Measurements from ENCODE around the gene BIRC6.

The BIRC6 gene

GRCh38 chr2:32424739-32425138, 67.9 kb downstream of the BIRC6 start:
- H3K9ac ChIP-seq (ENCODE audit: low read length) = no peak overlapping the region
- H3K4me1 ChIP-seq (ENCODE audit: control insufficient read depth, insufficient read depth, low read length) = peaks cover 8% of the 10 kb centered on the region
- no peak overlapping the region for H3K4me3 ChIP-seq (ENCODE audit: low read length)
- no peaks in the 10 kb centered on the region for H3K36me3 ChIP-seq (ENCODE audit: control insufficient read depth, insufficient read depth, low read length)
- no peaks in the 10 kb centered on the region for H3K27me3 ChIP-seq (ENCODE audit: control insufficient read depth, insufficient read depth, low read length)
- no peaks in the 10 kb centered on the region for H3K9me3 ChIP-seq (ENCODE audit: control insufficient read depth, low read length)

DNA sequence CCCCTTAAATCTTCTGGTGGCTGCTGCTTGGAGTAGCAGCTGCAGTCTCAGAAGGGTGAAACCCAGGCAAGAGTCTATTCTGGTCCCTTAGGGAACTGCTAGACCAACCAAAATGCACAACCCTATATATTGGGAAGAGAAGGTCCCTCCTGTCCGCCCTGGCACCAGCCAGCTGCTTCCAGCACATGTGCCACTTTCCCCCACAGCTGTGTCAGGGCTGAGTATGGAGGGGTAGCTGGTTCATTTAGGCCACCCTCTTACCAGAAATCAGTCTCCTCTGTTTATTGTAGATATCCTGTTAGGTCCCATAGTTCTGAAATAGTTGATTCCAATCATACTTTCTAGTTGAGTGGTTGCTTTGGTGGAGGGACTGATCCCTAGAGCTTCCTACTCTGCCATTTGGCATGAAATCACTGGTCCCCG, 68.9 kb downstream of the BIRC6 start:
- Histone ChIP-seq H3K4me3 (ENCODE audit: low read length) (no peak overlapping the region), H3K9ac (ENCODE audit: low read length) (no peak overlapping the region), H3K27me3 (ENCODE audit: control insufficient read depth, insufficient read depth, low read length) (no peaks in the 10 kb centered on the region), H3K9me3 (ENCODE audit: control insufficient read depth, low read length) (no peaks in the 10 kb centered on the region), H3K4me1 (ENCODE audit: control insufficient read depth, insufficient read depth, low read length) (peaks cover 8% of the 10 kb centered on the region), H3K36me3 (ENCODE audit: control insufficient read depth, insufficient read depth, low read length) (no peaks in the 10 kb centered on the region)

DNA sequence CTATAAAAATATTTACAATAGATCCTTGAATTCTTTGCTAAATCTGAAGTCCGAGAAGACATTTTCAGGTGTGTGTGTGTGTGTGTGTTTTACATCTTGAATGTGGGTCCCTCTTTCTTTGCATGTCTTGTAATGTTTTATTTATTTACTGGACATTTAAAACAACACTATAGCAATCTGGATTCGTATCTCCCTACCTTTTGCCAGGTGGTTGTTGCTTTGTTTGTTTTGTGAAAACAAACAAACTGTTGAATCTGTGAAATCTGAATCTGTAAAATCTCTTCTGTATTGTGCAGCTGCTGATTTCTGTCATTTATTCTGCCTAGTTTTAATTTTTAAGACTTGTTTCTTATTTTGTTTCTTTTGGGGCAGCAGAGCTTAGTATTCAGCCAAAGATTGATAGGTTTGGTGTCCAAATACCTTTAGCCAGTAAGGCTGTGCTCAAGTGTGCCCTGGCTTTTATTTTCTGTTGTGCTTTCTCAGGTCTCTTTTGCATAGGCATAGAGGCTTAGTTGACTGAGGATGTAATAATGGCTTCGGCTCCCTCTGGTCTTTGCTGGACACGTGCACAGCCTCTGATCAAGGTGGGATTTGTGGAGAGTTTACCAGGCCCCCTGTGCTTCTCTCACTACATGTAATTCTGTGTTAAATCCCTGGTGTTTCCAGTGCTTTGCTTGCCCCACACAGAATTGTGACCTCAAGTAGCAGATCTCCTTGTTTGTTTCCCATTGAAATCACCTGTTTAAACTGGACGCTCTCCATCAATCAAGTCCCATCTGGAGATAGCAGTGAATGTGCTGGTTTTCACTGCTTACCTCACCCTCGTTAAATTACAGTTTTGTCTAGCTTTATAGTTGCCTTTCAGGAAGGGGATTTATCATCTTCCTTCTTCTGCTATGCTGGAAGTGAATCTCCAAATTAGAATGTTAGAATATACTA, 71.1 kb downstream of the BIRC6 start:
- H3K27me3 ChIP-seq (ENCODE audit: control insufficient read depth, insufficient read depth, low read length) = no peaks in the 10 kb centered on the region
- no peak overlapping the region for H3K4me3 ChIP-seq (ENCODE audit: low read length)
- no peaks in the 10 kb centered on the region for H3K36me3 ChIP-seq (ENCODE audit: control insufficient read depth, insufficient read depth, low read length)
- H3K9me3 ChIP-seq (ENCODE audit: control insufficient read depth, low read length) = no peaks in the 10 kb centered on the region
- peaks cover 8% of the 10 kb centered on the region for H3K4me1 ChIP-seq (ENCODE audit: control insufficient read depth, insufficient read depth, low read length)
- no peak overlapping the region for H3K9ac ChIP-seq (ENCODE audit: low read length)

GRCh38 chr2:32430804-32431203, 74.0 kb downstream of the BIRC6 start:
- H3K9me3 ChIP-seq (ENCODE audit: control insufficient read depth, low read length) = no peaks in the 10 kb centered on the region

GRCh38 chr2:32436150-32436549, 79.3 kb downstream of the BIRC6 start:
- H3K36me3 ChIP-seq (ENCODE audit: control insufficient read depth, insufficient read depth, low read length) = no peaks in the 10 kb centered on the region
- H3K4me3 ChIP-seq (ENCODE audit: low read length) = no peak overlapping the region
- no peaks in the 10 kb centered on the region for H3K27me3 ChIP-seq (ENCODE audit: control insufficient read depth, insufficient read depth, low read length)
- no peak overlapping the region for H3K9ac ChIP-seq (ENCODE audit: low read length)
- H3K9me3 ChIP-seq (ENCODE audit: control insufficient read depth, low read length) = no peaks in the 10 kb centered on the region
- H3K4me1 ChIP-seq (ENCODE audit: control insufficient read depth, insufficient read depth, low read length) = no peaks in the 10 kb centered on the region

More at GRCh38 chr2:32430804-32431203, 74.0 kb downstream of the BIRC6 start:
- H3K4me3 ChIP-seq (ENCODE audit: low read length) = no peak overlapping the region
- H3K9ac ChIP-seq (ENCODE audit: low read length) = no peak overlapping the region
- H3K36me3 ChIP-seq (ENCODE audit: control insufficient read depth, insufficient read depth, low read length) = no peaks in the 10 kb centered on the region
- peaks cover 8% of the 10 kb centered on the region for H3K4me1 ChIP-seq (ENCODE audit: control insufficient read depth, insufficient read depth, low read length)
- no peaks in the 10 kb centered on the region for H3K27me3 ChIP-seq (ENCODE audit: control insufficient read depth, insufficient read depth, low read length)

GRCh38 chr2:32442020-32442467, 85.2 kb downstream of the BIRC6 start:
- Histone ChIP-seq H3K27me3 (ENCODE audit: control insufficient read depth, insufficient read depth, low read length) (no peaks in the 10 kb centered on the region), H3K9me3 (ENCODE audit: control insufficient read depth, low read length) (no peaks in the 10 kb centered on the region), H3K36me3 (ENCODE audit: control insufficient read depth, insufficient read depth, low read length) (peaks cover 4% of the 10 kb centered on the region)

DNA sequence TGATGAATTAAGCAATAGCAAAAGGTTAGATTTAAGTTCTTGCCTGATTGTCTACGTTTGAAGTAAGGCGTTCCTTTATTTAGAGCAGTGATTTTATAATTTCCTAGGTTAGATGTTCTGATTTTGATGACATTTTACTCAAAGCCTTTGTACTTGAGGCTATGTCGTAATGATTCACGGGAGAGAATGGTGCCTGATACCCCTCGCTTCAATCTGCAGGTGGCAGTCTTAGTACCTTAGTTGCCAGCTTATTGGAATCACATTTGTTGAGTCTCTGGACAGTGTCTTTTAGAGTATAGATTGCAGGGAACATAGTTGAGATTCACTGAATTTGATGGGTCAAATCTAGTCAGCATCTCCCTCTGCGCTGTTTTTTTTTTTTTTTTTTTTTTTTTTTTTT, 89.5 kb downstream of the BIRC6 start:
- H3K27me3 ChIP-seq (ENCODE audit: control insufficient read depth, insufficient read depth, low read length) = no peaks in the 10 kb centered on the region
- no peak overlapping the region for H3K9ac ChIP-seq (ENCODE audit: low read length)
- H3K9me3 ChIP-seq (ENCODE audit: control insufficient read depth, low read length) = no peaks in the 10 kb centered on the region
- no peak overlapping the region for H3K4me3 ChIP-seq (ENCODE audit: low read length)
- H3K36me3 ChIP-seq (ENCODE audit: control insufficient read depth, insufficient read depth, low read length) = peaks cover 4% of the 10 kb centered on the region
- H3K4me1 ChIP-seq (ENCODE audit: control insufficient read depth, insufficient read depth, low read length) = no peaks in the 10 kb centered on the region

More at GRCh38 chr2:32442020-32442467, 85.2 kb downstream of the BIRC6 start:
- Histone ChIP-seq H3K4me1 (ENCODE audit: control insufficient read depth, insufficient read depth, low read length) (no peaks in the 10 kb centered on the region), H3K4me3 (ENCODE audit: low read length) (no peak overlapping the region), H3K9ac (ENCODE audit: low read length) (no peak overlapping the region)

GRCh38 chr2:32450851-32451250, 94.0 kb downstream of the BIRC6 start:
- H3K27me3 ChIP-seq (ENCODE audit: control insufficient read depth, insufficient read depth, low read length) = no peaks in the 10 kb centered on the region
- no peak overlapping the region for H3K9ac ChIP-seq (ENCODE audit: low read length)
- no peaks in the 10 kb centered on the region for H3K4me1 ChIP-seq (ENCODE audit: control insufficient read depth, insufficient read depth, low read length)
- H3K9me3 ChIP-seq (ENCODE audit: control insufficient read depth, low read length) = no peaks in the 10 kb centered on the region
- no peaks in the 10 kb centered on the region for H3K36me3 ChIP-seq (ENCODE audit: control insufficient read depth, insufficient read depth, low read length)
- no peak overlapping the region for H3K4me3 ChIP-seq (ENCODE audit: low read length)

DNA sequence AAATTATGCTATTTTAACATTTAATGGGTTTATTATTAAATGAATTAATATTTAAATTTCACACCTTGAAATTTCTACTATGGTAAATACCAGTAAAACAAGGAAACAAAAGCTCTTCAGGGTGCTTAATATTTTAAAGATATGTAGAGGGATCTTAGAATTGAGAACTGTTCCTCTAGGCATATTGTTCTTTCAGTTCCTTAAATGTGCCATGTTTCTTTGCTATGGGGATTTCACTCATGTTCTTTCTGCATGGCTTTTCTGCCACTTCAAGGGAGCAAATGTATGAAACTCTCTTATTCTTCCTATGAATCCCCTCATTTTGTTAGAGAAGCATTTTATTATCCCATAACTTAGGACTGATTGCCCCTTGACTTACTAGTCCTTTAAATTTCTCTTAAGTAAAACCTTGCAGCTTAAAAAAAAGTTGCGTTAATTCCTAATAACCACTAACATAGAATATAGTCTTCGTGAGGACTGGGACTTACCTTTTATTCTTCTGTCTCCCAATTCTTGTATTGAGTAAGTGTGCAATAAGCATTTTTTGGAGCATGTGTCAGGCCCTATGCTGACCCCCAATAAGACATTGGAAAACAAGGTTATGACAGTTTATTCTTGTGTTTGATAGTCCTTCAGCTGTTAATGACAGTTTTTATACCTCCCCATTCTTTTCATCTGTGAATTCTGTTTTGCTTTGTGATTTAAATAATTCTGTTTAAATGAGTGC, 95.7 kb downstream of the BIRC6 start:
- Histone ChIP-seq H3K9me3 (ENCODE audit: control insufficient read depth, low read length) (no peaks in the 10 kb centered on the region), H3K4me3 (ENCODE audit: low read length) (no peak overlapping the region), H3K27me3 (ENCODE audit: control insufficient read depth, insufficient read depth, low read length) (no peaks in the 10 kb centered on the region)

GRCh38 chr2:32453242-32454062, 96.6 kb downstream of the BIRC6 start:
- Histone ChIP-seq H3K4me3 (ENCODE audit: low read length) (no peak overlapping the region), H3K27me3 (ENCODE audit: control insufficient read depth, insufficient read depth, low read length) (no peaks in the 10 kb centered on the region), H3K36me3 (ENCODE audit: control insufficient read depth, insufficient read depth, low read length) (no peaks in the 10 kb centered on the region), H3K4me1 (ENCODE audit: control insufficient read depth, insufficient read depth, low read length) (no peaks in the 10 kb centered on the region), H3K9me3 (ENCODE audit: control insufficient read depth, low read length) (no peaks in the 10 kb centered on the region), H3K9ac (ENCODE audit: low read length) (no peak overlapping the region)

More for the DNA sequence above, 95.7 kb downstream of the BIRC6 start:
- H3K9ac ChIP-seq (ENCODE audit: low read length) = no peak overlapping the region
- H3K36me3 ChIP-seq (ENCODE audit: control insufficient read depth, insufficient read depth, low read length) = no peaks in the 10 kb centered on the region
- H3K4me1 ChIP-seq (ENCODE audit: control insufficient read depth, insufficient read depth, low read length) = no peaks in the 10 kb centered on the region

DNA sequence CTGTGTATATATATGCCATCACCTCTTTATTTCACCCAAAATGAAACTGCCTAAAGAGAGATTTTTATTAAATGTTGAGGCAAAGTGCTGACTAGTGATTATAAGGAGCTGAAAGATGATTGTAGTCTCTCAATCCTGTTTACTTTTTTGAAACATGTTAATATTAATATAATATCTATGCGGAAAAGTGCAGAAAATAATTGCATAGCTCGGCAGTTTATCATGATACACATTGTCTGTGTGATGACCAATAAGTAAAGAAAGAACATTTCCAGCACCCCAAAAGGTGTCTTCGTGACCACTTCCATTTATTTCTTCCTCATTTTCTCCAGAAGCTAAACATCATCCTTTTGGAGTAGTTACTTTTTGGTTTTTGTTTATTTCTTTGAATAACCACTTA, 99.0 kb downstream of the BIRC6 start:
- Histone ChIP-seq H3K36me3 (ENCODE audit: control insufficient read depth, insufficient read depth, low read length) (no peaks in the 10 kb centered on the region), H3K4me3 (ENCODE audit: low read length) (no peak overlapping the region)

More for the DNA sequence above, 99.0 kb downstream of the BIRC6 start:
- Histone ChIP-seq H3K27me3 (ENCODE audit: control insufficient read depth, insufficient read depth, low read length) (no peaks in the 10 kb centered on the region), H3K9me3 (ENCODE audit: control insufficient read depth, low read length) (no peaks in the 10 kb centered on the region), H3K9ac (ENCODE audit: low read length) (no peak overlapping the region), H3K4me1 (ENCODE audit: control insufficient read depth, insufficient read depth, low read length) (no peaks in the 10 kb centered on the region)

Measured in mucosa of stomach (tissue), 1 donor.